Measurements from ENCODE around the gene ABLIM3. TPM values are rescaled to one million over a fixed set of nuclear protein-coding genes. Genes with fewer than 3 reads are reported as not detected.

ABLIM3 gene
- total RNA-seq, 1 donor from 2014 or later = 8.0 TPM

DNA sequence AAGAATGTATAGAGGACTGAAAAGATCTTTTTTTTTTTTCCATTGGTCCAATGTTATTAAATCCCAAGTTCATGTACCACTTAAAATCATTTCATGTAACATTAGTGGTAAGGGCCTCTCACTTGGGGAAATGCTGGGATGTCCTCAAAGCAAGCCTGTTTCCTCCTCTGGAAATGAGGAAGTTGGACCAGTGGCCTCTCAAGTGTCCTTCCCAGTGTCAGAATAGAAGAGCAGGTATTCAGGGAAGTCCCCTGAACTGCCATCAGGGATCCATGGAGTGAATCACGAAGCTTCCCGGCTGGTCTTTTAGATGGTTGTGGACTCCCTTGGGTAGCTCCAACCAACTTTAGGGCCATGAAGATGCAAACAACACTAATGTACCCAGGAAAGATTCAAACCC is 75.2 kb downstream of the ABLIM3 start:
- H3K9me3 Mint-ChIP-seq = no peaks in the 10 kb centered on the region
- no peak for DNase-seq (ENCODE audit: extremely low spot score, unreplicated experiment)
- H3K4me1 Mint-ChIP-seq (ENCODE audit: unreplicated experiment) = no peaks in the 10 kb centered on the region
- peaks cover 16% of the 10 kb centered on the region for H3K27me3 Mint-ChIP-seq
- H3K4me3 Mint-ChIP-seq = no peak overlapping the region
- no peaks in the 10 kb centered on the region for H3K36me3 Mint-ChIP-seq
- TF ChIP-seq, protein P1, sequence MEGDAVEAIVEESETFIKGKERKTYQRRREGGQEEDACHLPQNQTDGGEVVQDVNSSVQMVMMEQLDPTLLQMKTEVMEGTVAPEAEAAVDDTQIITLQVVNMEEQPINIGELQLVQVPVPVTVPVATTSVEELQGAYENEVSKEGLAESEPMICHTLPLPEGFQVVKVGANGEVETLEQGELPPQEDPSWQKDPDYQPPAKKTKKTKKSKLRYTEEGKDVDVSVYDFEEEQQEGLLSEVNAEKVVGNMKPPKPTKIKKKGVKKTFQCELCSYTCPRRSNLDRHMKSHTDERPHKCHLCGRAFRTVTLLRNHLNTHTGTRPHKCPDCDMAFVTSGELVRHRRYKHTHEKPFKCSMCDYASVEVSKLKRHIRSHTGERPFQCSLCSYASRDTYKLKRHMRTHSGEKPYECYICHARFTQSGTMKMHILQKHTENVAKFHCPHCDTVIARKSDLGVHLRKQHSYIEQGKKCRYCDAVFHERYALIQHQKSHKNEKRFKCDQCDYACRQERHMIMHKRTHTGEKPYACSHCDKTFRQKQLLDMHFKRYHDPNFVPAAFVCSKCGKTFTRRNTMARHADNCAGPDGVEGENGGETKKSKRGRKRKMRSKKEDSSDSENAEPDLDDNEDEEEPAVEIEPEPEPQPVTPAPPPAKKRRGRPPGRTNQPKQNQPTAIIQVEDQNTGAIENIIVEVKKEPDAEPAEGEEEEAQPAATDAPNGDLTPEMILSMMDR (conservative IDR thresholded peaks at IDR 0.05) = no peak
- H3K27ac Mint-ChIP-seq = no peak overlapping the region

DNA sequence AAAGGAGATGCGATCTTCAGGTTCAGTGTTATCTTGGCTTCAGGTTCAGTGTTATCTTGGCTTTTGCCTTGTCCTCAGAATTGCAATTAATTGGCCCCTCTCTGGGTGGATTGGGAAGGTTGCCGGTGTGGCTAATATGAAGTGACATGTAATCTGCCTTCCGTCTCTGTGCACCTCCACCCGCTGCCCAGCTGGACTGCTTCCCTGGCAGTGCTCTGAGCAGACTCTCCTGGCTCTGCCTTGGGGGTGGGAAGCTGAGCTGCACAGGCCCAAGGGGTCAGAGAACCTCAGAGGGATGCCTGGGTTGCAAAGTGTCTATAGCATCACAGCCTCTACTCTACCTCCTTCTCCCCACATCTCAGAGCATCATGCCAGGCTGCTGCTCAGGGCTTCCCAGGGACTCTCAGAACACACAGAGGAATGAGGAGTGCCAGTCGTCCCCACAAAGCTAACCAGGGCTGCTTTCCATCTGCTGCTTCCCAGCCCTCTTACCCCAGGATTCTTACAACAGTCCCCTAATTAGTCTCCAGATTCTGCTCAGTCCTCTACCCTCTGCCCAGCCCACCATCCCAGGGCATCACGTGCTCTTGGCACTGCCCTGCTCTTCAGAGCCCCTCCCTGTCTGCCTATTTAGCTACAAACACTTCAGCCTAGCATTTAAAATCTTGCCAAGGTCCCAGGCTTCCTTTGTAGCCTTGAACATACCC is 76.0 kb downstream of the ABLIM3 start:
- no peaks in the 10 kb centered on the region for H3K9me3 Mint-ChIP-seq
- no peak overlapping the region for H3K27ac Mint-ChIP-seq

DNA sequence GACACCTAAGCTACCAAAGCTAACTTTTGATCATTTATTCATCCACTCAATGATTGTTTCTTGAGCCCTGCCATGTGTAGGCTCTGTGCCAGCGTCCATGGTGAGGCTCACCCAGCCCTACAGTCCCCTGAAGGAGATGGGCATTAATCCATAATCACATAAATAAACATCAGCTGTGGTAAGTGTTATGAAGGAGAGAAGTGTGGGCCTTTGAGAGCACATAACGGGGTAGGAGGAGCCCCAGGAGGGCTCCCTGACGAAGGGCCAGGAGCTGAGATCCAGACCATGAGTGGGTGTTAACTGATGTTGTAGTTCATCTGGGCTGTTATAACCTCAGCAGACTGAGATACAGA is 76.5 kb downstream of the ABLIM3 start:
- TF ChIP-seq, protein P1 (conservative IDR thresholded peaks at IDR 0.05) = no peak
- no peaks in the 10 kb centered on the region for H3K9me3 Mint-ChIP-seq
- no peaks in the 10 kb centered on the region for H3K4me1 Mint-ChIP-seq (ENCODE audit: unreplicated experiment)
- H3K27ac Mint-ChIP-seq = no peak overlapping the region
- DNase-seq (ENCODE audit: extremely low spot score, unreplicated experiment) = no peak
- H3K27me3 Mint-ChIP-seq = peaks cover 16% of the 10 kb centered on the region
- no peak overlapping the region for H3K4me3 Mint-ChIP-seq
- H3K36me3 Mint-ChIP-seq = no peaks in the 10 kb centered on the region

More for the DNA sequence above, 76.0 kb downstream of the ABLIM3 start:
- no peak for DNase-seq (ENCODE audit: extremely low spot score, unreplicated experiment)
- no peaks in the 10 kb centered on the region for H3K4me1 Mint-ChIP-seq (ENCODE audit: unreplicated experiment)
- peaks cover 16% of the 10 kb centered on the region for H3K27me3 Mint-ChIP-seq
- H3K4me3 Mint-ChIP-seq = no peak overlapping the region
- H3K36me3 Mint-ChIP-seq = no peaks in the 10 kb centered on the region
- TF ChIP-seq, protein P1 (conservative IDR thresholded peaks at IDR 0.05) = no peak

DNA sequence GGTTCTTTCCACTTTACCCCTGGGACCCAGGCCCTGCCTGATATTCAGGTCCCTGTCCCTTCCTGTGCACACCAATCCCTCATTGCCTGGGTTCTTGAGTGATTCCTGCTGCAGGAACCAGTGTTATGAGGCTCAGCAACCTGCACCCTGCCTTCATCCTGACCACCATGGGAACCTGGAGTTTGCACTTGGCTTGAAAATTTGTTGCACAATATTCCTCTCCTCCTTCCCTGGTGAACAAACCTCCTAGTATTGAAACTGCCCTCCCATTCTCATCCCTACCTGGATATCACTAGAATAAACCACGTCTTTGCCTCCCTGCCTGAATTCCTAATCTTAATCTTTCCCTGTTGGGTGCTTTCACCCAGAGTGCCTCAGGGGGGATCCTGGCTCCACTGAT is 78.3 kb downstream of the ABLIM3 start:
- Mint-ChIP-seq H3K4me3 (no peak overlapping the region), H3K27ac (no peak overlapping the region), H3K27me3 (peaks cover 11% of the 10 kb centered on the region), H3K36me3 (no peaks in the 10 kb centered on the region), H3K9me3 (no peaks in the 10 kb centered on the region), H3K4me1 (ENCODE audit: unreplicated experiment) (no peaks in the 10 kb centered on the region)
- TF ChIP-seq, protein P1 (conservative IDR thresholded peaks at IDR 0.05) = no peak
- no peak for DNase-seq (ENCODE audit: extremely low spot score, unreplicated experiment)

DNA sequence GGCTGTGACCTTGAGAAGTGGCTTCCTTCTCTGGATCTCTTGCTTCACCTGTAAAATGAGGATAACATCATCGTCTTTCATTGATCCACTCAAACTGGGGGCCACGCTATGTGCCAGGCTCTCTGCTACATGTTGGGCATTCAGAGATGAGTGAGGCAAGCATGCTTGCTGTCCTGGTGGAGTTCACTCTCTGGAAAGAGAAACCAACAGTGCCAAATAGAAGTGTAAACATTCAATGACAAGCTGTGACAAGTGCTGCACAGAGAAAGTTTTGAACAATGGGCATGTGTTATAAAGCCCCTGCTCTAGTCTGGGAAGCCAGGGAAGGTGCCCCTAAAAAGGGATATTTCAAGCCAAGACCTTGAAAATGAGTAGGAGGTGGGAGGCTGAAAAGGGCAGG is 79.5 kb downstream of the ABLIM3 start:
- TF ChIP-seq, protein P1 (conservative IDR thresholded peaks at IDR 0.05) = no peak
- no peaks in the 10 kb centered on the region for H3K9me3 Mint-ChIP-seq
- H3K27ac Mint-ChIP-seq = no peak overlapping the region
- H3K27me3 Mint-ChIP-seq = peaks cover 11% of the 10 kb centered on the region
- H3K4me1 Mint-ChIP-seq (ENCODE audit: unreplicated experiment) = no peaks in the 10 kb centered on the region
- no peak for DNase-seq (ENCODE audit: extremely low spot score, unreplicated experiment)
- H3K36me3 Mint-ChIP-seq = no peaks in the 10 kb centered on the region
- no peak overlapping the region for H3K4me3 Mint-ChIP-seq
